ENCODE measurements around the gene PSAPL1. TPM values are rescaled to one million over a fixed set of nuclear protein-coding genes. Genes with fewer than 3 reads are reported as not detected.

Gene PSAPL1
- total RNA-seq, 1 experiment from 2014 or later = 0.05 TPM

DNA sequence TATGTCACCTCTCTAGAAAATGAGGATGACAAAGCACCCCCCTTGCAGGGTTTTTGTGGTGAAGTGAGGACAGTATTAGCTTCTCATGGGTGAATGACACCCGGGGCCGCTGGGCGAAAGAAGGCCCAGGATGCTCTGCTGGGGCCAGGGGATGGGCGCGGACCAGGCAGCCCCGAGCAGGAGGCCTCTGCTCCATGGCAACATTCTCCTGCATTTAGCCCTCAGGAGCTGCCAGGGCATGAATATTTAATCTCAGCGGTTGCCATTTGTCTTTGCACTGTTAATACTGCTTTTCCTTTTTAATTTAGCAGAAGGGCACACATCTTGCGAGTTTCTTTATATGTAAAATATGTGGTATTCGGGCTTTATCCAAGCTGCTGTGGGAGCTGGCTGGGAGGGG, 30.3 kb upstream of the PSAPL1 start:
- Histone ChIP-seq H4K20me1 (ENCODE audit: insufficient read depth) (no peaks in the 10 kb centered on the region), H2AFZ (ENCODE audit: low read depth, low read length, poor library complexity, severe bottlenecking) (no peak overlapping the region), H3K4me1 (ENCODE audit: control insufficient read depth in 1 of 2, insufficient read depth in 2 of 2, low read length in 2 of 2) (peaks cover 0 to 6% of the 10 kb centered on the region in 2 experiments; a peak in 1 of 4 replicates), H3K4me2 (ENCODE audit: low read length) (no peak overlapping the region), H3K27me3 (ENCODE audit: insufficient read depth, low read length) (peaks cover 15% of the 10 kb centered on the region), H3K9ac (ENCODE audit: low read length) (no peak overlapping the region), H3K4me3 (replicated peaks in 1 of 2; ENCODE audit: low read depth in 1 of 2, low read length in 2 of 2) (no peak overlapping the region), H3K36me3 (ENCODE audit: control insufficient read depth in 1 of 2, insufficient read depth in 2 of 2, low read length in 2 of 2) (no peaks in the 10 kb centered on the region), H3K9me2 (ENCODE audit: insufficient read depth) (no peaks in the 10 kb centered on the region), H3K79me2 (ENCODE audit: insufficient read depth, low read length) (no peaks in the 10 kb centered on the region), H3K27ac (ENCODE audit: low read depth, low read length) (no peak overlapping the region), H3K9me3 (ENCODE audit: control insufficient read depth in 1 of 2, insufficient read depth in 1 of 2, low read depth in 1 of 2, low read length in 2 of 2) (no peaks in the 10 kb centered on the region)
- POLR2A ChIA-PET = no interaction called here
- TF ChIP-seq POLR2A (IDR thresholded peaks at IDR 0.05; ENCODE audit: borderline replicate concordance, extremely low read depth, insufficient read depth, insufficient read length) = no peak
- TF ChIP-seq RAD21 (IDR thresholded peaks at IDR 0.05; ENCODE audit: low read depth) = no peak
- no peak for TF ChIP-seq YY1 (IDR thresholded peaks at IDR 0.05; ENCODE audit: extremely low read depth, insufficient replicate concordance, low read depth, low read length)
- TF ChIP-seq EZH2phosphoT487 (IDR thresholded peaks at IDR 0.05; ENCODE audit: borderline replicate concordance) = no peak
- no peak for TF ChIP-seq CEBPB (IDR thresholded peaks at IDR 0.05; ENCODE audit: low read depth)
- TF ChIP-seq SRF (IDR thresholded peaks at IDR 0.05; ENCODE audit: low read depth) = no peak
- TF ChIP-seq SP1 (IDR thresholded peaks at IDR 0.05; ENCODE audit: low read depth) = no peak
- no peak for TF ChIP-seq EGR1 (IDR thresholded peaks at IDR 0.05; ENCODE audit: low read depth)
- no peak for TF ChIP-seq TCF7L2 (IDR thresholded peaks at IDR 0.05; ENCODE audit: borderline replicate concordance, extremely low read depth, insufficient read depth, insufficient read length)
- no peak for TF ChIP-seq FOSL1 (IDR thresholded peaks at IDR 0.05; ENCODE audit: low read depth)
- TF ChIP-seq, protein P1, sequence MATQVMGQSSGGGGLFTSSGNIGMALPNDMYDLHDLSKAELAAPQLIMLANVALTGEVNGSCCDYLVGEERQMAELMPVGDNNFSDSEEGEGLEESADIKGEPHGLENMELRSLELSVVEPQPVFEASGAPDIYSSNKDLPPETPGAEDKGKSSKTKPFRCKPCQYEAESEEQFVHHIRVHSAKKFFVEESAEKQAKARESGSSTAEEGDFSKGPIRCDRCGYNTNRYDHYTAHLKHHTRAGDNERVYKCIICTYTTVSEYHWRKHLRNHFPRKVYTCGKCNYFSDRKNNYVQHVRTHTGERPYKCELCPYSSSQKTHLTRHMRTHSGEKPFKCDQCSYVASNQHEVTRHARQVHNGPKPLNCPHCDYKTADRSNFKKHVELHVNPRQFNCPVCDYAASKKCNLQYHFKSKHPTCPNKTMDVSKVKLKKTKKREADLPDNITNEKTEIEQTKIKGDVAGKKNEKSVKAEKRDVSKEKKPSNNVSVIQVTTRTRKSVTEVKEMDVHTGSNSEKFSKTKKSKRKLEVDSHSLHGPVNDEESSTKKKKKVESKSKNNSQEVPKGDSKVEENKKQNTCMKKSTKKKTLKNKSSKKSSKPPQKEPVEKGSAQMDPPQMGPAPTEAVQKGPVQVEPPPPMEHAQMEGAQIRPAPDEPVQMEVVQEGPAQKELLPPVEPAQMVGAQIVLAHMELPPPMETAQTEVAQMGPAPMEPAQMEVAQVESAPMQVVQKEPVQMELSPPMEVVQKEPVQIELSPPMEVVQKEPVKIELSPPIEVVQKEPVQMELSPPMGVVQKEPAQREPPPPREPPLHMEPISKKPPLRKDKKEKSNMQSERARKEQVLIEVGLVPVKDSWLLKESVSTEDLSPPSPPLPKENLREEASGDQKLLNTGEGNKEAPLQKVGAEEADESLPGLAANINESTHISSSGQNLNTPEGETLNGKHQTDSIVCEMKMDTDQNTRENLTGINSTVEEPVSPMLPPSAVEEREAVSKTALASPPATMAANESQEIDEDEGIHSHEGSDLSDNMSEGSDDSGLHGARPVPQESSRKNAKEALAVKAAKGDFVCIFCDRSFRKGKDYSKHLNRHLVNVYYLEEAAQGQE (IDR thresholded peaks at IDR 0.05; ENCODE audit: low read depth) = no peak
- RAD21 ChIA-PET (ENCODE audit: low non-redundant PET in 1 of 2, low total read pairs in 2 of 2, uncharacterized antibody in 2 of 2, unreplicated experiment in 2 of 2) = interaction anchor here in 1 of 2 experiments (0.6 kb wide), 1 partner anchor 240 kb away, joined by 3 read pairs; no protein-coding TSS in a partner anchor
- no TSS peak for BruUV-seq (replicated peaks)
- intact Hi-C loops (cut with micrococcal nuclease) = no loop called here
- DNase-seq (ENCODE audit: low read depth, low spot score) (no peak), ATAC-seq (no peak)
- CTCF ChIA-PET = no interaction called here
